AG10803 (cell line): Measurements from ENCODE around the gene DCTN3.

ENCODE experiments used
- DNase-seq: peaks from one replicate; pipeline ENCODE4 v3.0.0; 2010; ENCODE audit warnings: low read depth
- H3K4me3 ChIP-seq: 2 replicates; pipeline ENCODE4 v1.5.1; 2011; ENCODE audit warnings: mild to moderate bottlenecking, low read length, control low read depth
- TF ChIP-seq, protein P1 (sequence below): conservative IDR thresholded peaks from 2 replicates; pipeline ENCODE4 v1.5.1; 2011; ENCODE audit warnings: mild to moderate bottlenecking, low read length, control low read depth, inconsistent platforms

Gene DCTN3

DNA sequence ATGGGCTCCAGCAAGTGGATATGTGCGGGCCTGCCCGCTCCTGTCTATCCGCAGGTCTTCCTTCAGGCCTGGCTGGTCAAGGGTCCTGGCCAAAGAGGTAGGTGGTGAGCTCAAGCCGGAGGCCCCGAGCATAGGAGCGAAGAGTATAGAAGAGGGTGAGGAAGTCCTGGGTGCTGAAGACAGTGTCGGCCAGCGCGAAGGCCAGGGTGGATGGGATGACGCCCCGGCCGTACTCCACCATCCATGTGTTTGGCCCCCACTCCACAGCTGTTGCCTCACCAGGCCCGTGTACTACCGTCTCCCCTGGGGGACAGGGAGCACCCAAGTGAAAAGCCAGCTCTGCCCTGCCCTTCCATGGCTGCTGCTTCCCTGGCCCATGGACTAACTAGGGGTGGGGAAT lies 15.3 kb upstream of the DCTN3 start:
- no peak for DNase-seq
- H3K4me3 ChIP-seq = no peak overlapping the region

DNA sequence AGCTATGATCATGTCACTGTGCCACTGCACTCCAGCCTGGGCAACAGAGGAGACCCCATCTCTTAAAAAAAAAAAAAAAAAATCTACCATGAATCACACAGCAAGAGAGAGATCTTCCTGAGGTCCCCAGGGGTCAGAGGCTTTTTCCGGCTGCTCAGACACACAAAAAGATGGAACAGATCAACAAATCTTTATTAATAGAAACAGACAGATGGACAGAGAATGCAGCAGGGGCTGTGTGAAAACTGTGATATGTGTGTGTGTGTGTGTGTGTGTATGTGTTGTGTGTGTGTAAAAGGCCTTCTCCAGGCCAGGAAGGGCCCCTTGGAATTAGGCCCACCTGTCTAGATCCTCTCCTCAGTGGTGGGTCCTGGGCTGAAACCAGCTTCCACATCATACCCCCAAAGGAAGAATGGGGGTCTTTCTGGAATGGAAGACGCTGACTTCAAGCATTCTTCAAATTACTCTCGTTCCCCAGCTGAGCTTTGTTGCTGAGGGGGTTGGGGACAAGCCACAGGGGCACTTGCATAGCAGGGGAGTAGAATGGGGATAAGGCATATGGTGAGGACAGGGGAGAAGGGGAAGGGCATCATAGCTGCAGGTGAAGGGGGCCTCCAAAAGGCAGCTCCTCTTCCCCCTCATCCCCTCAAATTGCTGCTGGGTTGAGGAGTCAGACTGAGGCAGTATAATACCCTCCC lies 14.4 kb upstream of the DCTN3 start:
- no peak overlapping the region for H3K4me3 ChIP-seq
- TF ChIP-seq, protein P1, sequence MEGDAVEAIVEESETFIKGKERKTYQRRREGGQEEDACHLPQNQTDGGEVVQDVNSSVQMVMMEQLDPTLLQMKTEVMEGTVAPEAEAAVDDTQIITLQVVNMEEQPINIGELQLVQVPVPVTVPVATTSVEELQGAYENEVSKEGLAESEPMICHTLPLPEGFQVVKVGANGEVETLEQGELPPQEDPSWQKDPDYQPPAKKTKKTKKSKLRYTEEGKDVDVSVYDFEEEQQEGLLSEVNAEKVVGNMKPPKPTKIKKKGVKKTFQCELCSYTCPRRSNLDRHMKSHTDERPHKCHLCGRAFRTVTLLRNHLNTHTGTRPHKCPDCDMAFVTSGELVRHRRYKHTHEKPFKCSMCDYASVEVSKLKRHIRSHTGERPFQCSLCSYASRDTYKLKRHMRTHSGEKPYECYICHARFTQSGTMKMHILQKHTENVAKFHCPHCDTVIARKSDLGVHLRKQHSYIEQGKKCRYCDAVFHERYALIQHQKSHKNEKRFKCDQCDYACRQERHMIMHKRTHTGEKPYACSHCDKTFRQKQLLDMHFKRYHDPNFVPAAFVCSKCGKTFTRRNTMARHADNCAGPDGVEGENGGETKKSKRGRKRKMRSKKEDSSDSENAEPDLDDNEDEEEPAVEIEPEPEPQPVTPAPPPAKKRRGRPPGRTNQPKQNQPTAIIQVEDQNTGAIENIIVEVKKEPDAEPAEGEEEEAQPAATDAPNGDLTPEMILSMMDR = no peak
- DNase-seq = no peak

More for the DNA sequence above, 15.3 kb upstream of the DCTN3 start:
- TF ChIP-seq, protein P1 = no peak

DNA sequence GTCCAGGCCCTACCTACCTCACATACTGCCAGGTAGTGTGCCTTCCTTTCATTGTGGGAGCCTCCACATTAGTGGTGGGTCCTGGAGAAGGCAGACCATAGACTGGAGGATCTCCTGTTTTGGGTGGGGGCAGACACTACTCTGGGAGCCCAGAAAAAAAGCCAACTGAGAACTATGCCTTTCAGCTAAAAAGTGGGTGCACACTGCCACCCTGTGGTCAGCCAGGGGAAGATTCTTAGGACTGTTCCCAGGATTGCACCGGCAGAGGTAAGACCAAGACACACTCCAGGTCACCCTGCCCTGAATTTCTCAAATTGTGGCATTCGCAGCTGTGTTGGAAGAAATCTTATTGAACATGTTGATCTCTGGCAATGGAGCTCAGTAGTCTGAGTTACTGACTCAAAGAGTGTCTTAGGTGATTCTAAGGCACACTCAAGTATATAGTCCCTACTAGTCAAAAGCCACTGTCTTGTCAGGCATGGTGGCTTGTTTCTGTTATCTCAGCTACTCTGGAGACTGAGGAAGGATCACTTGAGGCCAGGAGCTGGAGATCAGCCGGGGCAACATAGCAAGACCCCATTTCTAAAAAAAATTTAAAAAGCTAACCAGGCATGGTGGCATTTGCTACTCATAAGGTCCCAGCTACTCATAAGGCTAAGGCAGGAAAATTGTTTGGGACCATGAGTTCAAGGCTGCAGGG lies 13.7 kb upstream of the DCTN3 start:
- TF ChIP-seq, protein P1 = peak; percentile 87
- DNase-seq = peak; percentile 62
- H3K4me3 ChIP-seq = no peak overlapping the region

DNA sequence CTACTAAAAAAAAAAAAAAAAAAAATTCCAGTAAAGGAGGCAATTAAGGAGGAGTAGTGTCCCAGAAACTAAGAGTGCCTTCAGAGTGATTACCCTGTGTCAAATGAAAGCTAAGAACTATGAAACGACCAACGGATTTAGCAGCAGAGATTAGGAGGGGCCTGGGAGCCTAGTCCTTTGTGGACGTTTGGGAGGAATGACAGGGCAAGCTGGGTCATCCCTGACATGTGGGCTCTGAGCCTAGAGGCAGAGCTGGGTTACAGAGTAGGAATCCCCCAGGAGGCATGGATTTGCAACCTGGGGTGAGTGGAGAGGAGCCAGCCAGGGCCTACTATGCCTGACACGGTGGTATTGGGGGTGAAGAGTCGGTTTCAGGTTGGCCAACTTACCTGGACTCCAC lies 12.9 kb upstream of the DCTN3 start:
- no peak for DNase-seq
- TF ChIP-seq, protein P1 = no peak
- no peak overlapping the region for H3K4me3 ChIP-seq

DNA sequence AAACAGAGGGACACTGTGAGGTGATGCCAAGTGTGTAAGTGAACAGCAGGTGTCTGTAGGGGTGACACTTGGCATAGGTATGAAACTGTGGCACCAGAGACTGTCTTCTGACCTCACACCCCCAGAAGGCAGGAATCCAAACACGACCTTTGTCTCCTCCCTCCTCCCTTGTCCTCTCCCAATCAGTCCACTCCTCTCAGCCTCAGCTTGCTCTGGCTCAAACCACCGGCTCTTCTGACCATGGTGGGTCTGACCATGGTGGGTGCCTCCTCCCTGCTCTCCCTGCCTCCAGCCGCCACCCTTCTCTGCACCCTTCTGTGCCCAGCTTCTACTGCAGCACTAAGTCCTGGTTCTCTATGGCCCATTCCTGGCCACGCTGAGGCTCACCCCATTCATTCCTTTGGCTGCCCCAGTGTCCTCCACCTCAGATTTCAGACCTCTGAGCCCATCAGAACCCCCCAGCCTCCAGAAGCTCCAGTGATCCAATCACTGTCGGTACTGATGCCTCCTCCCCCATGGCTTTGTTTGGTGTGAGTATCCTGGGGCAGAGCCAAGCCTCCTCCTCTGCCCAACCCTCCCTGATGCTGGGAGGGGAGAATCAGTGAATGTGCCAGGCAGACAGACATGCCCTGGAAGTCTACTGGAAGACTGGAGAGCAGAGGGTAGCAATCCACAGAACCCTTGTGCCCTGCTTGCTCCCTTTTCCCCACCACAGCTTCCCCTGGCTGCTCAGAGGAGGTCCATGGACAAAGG lies 10.3 kb upstream of the DCTN3 start:
- DNase-seq = no peak
- H3K4me3 ChIP-seq = no peak overlapping the region
- TF ChIP-seq, protein P1 = no peak

DNA sequence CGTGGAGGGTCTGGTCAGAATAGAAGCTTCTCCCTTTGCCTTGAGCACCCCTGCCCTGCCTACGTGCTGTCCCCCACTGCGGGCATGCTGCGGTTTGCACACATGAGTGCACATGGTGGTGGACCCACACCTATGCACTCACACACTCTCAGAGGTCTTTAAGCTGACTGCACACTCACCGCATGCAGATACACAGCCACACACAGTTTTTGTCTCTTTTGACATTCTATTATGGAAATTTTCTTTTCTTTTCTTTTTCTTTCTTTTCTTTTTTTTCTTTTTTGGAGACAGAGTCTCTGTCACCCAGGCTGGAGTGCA lies 9.2 kb upstream of the DCTN3 start:
- TF ChIP-seq, protein P1 = no peak
- no peak overlapping the region for H3K4me3 ChIP-seq
- no peak for DNase-seq
